ENCODE measurements around the gene MYOT.

- TF ChIP-seq ELF4 (IDR thresholded peaks at IDR 0.05): no peak
- no peak for TF ChIP-seq TARDBP (IDR thresholded peaks at IDR 0.05)
- TF ChIP-seq FOXM1 (IDR thresholded peaks at IDR 0.05; ENCODE audit: borderline replicate concordance): no peak
Measured at GRCh38 chr5:137866541-137867388, 895 bp upstream of the MYOT start.

All from HEK293T (cell line).